NB4 (cell line): ENCODE data around the gene ABHD18.
"Not testable (repeated sequence)": the region's sequence is repeated elsewhere in the genome, so short reads cannot be mapped to it uniquely, and the experiment has no call there.

Experiments used
- DNase-seq: peaks from one replicate; pipeline ENCODE4 v3.0.0; 2010; ENCODE audit warnings: low read depth
- H3K4me3 ChIP-seq: one replicate; pipeline ENCODE4 v1.5.1; 2011; ENCODE audit warnings: mild to moderate bottlenecking, low read depth, low read length, moderate library complexity
- CTCF ChIP-seq: IDR thresholded peaks from one replicate; pipeline ENCODE4 v1.5.1; 2012; ENCODE audit warnings: low read depth, low read length
- MAX ChIP-seq: IDR thresholded peaks from 2 replicates; pipeline ENCODE4 v1.6.1; 2011; ENCODE audit warnings: low read depth, low read length
- MYC ChIP-seq: IDR thresholded peaks from 2 replicates; pipeline ENCODE4 v1.6.1; 2011; ENCODE audit warnings: low read depth, low read length
- POLR2A ChIP-seq: IDR thresholded peaks from 2 replicates; pipeline ENCODE4 v1.6.1; 2011; ENCODE audit warnings: mild to moderate bottlenecking; ENCODE audit not compliant: insufficient read length; ENCODE audit errors: extremely low read depth

The ABHD18 gene

GRCh38 chr4:127967141-127967775, 2.1 kb downstream of the ABHD18 start:
- H3K4me3 ChIP-seq = no peak overlapping the region
- no peak for DNase-seq
- no peak for TF ChIP-seq POLR2A
- TF ChIP-seq MAX = no peak
- TF ChIP-seq MYC = no peak

- no peak overlapping the region for H3K4me3 ChIP-seq
- no peak for TF ChIP-seq POLR2A
- TF ChIP-seq MAX = no peak
- TF ChIP-seq MYC = no peak
- TF ChIP-seq CTCF = no peak
- DNase-seq = no peak
These were observed 3.4 kb downstream of the ABHD18 start for GRCh38 chr4:127968586-127968985.

GRCh38 chr4:127970925-127971324, 5.7 kb downstream of the ABHD18 start:
- H3K4me3 ChIP-seq, DNase-seq: not testable (repeated sequence)

GRCh38 chr4:127975121-127975770, 10.0 kb downstream of the ABHD18 start:
- no peak for DNase-seq
- H3K4me3 ChIP-seq = no peak overlapping the region
- TF ChIP-seq MYC = no peak
- TF ChIP-seq CTCF = no peak
- no peak for TF ChIP-seq MAX
- TF ChIP-seq POLR2A = no peak

GRCh38 chr4:127978930-127979329, 13.7 kb downstream of the ABHD18 start:
- no peak for TF ChIP-seq MYC
- no peak for TF ChIP-seq MAX
- TF ChIP-seq CTCF = no peak
- no peak for TF ChIP-seq POLR2A
- no peak for DNase-seq
- no peak overlapping the region for H3K4me3 ChIP-seq

GRCh38 chr4:127982445-127982844, 17.2 kb downstream of the ABHD18 start:
- DNase-seq = no peak
- TF ChIP-seq MYC = no peak
- TF ChIP-seq CTCF = no peak
- no peak for TF ChIP-seq MAX
- TF ChIP-seq POLR2A = no peak
- no peak overlapping the region for H3K4me3 ChIP-seq

- H3K4me3 ChIP-seq = no peak overlapping the region
- TF ChIP-seq MAX = no peak
- TF ChIP-seq POLR2A = no peak
- TF ChIP-seq CTCF = no peak
- TF ChIP-seq MYC = no peak
- no peak for DNase-seq
These were observed 20.8 kb downstream of the ABHD18 start for GRCh38 chr4:127985989-127986388.
